Measurements from ENCODE around the gene LMNTD1.

DNA sequence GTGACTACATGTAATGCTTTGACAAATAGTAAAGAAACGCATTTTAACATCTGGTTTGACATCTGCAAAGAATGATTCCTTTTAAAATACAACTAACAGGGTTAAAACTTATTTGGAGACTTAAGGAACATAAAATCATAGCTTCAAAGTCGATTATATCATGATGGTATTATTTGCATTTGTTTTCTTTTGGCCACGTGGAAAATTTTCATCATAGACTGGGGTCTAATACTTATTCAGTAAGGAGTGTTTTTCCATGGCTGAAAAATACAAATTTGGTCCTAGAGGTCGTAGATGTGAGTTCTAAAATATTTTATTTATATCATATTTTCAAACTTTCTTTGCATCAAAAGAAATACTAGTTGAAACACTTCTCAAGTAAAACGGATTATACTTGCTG is 31.5 kb upstream of the LMNTD1 start:
- TF ChIP-seq CTCF (IDR thresholded peaks at IDR 0.05; ENCODE audit: low read depth, low read length, poor library complexity, severe bottlenecking) (no peak), EZH2phosphoT487 (IDR thresholded peaks at IDR 0.05; ENCODE audit: borderline replicate concordance, low read length) (no peak)

All from DOHH2 (cell line).